ENCODE results near the gene ZBTB17.
"Not testable (repeated sequence)": the region's sequence is repeated elsewhere in the genome, so short reads cannot be mapped to it uniquely, and the experiment has no call there.

ZBTB17 gene

DNA sequence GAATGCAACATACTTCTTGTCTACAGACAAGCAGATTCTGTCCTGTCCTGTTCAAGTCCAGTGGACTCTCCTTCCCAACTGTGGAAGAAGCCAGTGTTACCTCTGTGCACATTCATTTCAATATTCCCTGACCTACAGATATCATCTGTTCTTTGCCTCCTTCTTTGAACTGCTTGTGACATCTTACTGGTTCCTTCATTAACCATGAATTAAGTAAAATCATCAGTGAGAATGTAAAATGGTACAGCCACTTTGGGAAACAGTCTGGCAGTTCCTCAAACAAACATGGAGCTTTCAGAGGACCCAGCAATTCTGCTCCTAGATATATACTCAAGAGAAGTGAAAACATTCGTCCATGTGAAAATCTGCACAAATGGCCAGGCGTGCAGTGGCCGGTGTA, 34.9 kb upstream of the ZBTB17 start:
- no peak for DNase-seq

DNA sequence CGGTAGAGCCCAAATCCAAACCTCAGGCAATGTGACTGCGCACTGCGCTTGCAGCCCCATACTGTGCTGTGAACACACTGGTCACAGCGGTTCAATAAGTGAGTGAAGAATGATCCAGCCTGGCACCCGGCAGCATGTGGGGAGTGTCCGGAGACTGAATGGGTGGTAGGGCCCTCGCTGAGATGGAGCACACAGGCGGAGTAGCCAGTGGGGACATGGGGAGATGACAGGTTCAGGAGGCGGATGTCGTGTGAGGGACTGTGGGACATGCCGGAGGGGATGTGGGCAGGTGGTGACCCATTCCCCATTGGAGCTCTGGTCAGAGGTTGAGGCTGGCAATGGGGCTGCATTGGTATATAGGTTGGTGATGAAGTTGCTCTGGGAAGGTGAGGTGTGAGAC, 33.8 kb upstream of the ZBTB17 start:
- DNase-seq: no peak

DNA sequence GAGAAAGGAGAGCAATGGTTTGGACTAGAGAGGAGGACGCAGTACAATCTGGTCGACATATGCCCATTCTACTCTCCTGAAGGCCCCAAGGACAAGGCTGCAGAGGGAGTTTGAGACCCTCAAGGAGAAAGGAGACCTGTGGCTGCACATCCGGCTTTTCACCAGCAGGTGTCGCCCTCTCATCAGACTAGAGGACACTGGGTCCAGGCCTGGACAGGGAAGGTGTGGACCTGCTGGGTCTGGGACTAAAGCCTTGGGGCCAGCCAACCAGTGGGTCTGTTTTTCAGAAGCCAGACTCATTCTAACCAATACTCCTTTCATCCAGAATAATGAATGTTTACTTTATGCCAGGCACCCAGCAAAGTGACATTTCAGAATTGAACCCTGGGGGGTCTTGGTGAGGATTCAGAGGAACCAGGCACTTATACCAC, 33.1 kb upstream of the ZBTB17 start:
- DNase-seq: peak; percentile 56

- no peak for DNase-seq
Measured at GRCh38 chr1:16007671-16008341, 31.9 kb upstream of the ZBTB17 start.

- no peak for DNase-seq
Measured at GRCh38 chr1:16006552-16007485, 30.9 kb upstream of the ZBTB17 start.

GRCh38 chr1:16006010-16006409, 30.1 kb upstream of the ZBTB17 start:
- DNase-seq: no peak

- no peak for DNase-seq
Measured at GRCh38 chr1:16005597-16005996, 29.7 kb upstream of the ZBTB17 start.

DNA sequence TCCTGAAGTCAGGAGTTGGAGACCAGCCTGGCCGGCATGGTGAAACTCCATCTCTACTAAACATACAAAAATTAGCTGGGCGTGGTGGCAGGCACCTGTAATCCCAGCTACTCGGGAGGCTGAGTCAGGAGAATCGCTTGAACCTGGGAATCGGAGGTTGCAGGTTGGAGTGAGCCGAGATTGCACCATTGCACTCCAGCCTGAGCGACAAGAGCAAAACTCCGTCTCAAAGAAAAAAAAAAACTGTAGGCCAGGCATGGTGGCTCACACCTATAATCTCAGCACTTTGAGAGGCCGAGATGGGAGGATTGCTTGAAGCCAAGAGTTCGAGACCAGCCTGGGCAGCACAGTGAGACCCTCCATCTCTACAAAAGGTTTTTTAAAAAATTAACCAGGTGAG, 25.4 kb upstream of the ZBTB17 start:
- DNase-seq: not testable (repeated sequence)

GRCh38 chr1:15998929-15999328, 23.0 kb upstream of the ZBTB17 start:
- no peak for DNase-seq

DNA sequence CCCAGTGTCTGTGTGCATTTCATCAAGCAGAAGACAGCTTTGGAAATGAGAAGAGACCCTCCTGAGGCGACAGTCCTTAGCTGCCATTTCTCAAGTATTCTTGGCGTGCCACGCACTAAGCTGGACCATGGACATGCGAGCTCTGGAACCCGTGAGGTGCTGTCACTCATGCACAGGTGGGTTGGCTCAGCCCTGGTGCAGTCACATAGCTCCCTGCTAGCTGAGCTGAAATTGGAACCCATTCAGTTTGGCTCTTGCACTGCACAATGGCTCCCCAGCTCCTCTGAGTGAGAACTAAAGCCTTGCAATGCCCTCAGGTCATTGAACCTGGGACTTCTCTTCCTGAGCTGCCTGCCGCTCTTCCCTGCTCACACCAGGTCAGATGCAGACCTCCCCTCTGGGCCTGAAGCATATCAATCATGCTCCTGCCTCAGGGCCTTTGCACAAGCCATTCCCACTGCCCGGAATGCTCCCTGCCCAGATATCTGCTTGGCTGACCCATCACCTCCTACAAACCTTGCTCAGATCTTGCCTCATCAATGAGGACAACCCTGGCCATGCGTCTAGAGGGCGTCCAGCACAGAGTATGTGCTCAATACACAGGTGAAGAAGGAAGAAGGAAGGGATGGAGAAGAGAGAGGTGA, 21.9 kb upstream of the ZBTB17 start:
- DNase-seq: no peak

- DNase-seq: no peak
Measured at GRCh38 chr1:15997076-15997585, 21.2 kb upstream of the ZBTB17 start.

GRCh38 chr1:15994590-15995351, 18.9 kb upstream of the ZBTB17 start:
- peak; percentile 22 for DNase-seq

GRCh38 chr1:15994081-15994480, 18.2 kb upstream of the ZBTB17 start:
- DNase-seq: no peak

GRCh38 chr1:15993666-15994065, 17.8 kb upstream of the ZBTB17 start:
- no peak for DNase-seq

GRCh38 chr1:15992582-15993500, 16.9 kb upstream of the ZBTB17 start:
- no peak for DNase-seq

- no peak for DNase-seq
Measured at GRCh38 chr1:15992187-15992553, 16.3 kb upstream of the ZBTB17 start.

DNA sequence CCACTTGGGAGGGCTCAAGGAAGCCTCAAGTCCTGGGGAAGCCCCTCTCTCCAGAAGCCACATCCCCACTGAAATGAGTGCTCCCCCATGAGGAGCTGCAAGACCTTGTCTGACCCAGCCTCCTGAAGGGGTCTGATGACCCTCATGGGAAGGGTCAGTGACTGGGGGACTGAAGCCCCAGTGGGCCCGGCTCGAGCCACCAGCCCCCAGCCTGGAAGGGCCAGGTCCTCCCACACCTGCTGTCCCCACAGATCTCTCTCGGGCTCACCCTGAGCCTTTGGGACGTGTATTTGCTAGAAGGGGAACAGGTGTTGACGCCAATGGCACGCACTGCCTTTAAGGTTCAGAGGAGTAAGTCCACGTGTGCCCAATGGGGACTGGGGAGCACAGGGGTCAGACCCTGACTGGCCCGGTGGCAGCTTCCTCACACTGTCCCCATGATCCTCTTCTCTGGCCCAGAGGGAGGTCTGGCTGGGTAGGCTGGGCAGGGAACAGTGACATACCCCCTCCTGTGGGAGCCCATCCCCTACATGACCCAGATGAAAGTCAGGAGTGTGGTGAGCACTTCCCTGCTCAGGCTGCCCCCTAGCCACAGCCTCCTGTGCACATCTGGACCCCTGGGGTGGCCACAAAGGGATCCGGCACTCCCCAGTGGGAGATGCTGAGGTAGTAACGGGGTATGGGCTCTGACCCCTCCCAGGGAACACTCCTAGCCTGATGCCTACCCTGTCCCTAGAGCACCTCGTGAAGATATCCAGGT, 15.7 kb upstream of the ZBTB17 start:
- DNase-seq: no peak

- DNase-seq: no peak
Measured at GRCh38 chr1:15989776-15990175, 13.9 kb upstream of the ZBTB17 start.

- DNase-seq: no peak
Measured at GRCh38 chr1:15988856-15989736, 13.2 kb upstream of the ZBTB17 start.

Measured in activated CD4-positive, alpha-beta T cell treated with anti-CD3 and anti-CD28 coated beads for 1 hour (primary cell).